Neural cell (in vitro differentiated cells): ENCODE measurements around the gene RASGRP3. TPM values are rescaled to one million over a fixed set of nuclear protein-coding genes. Genes with fewer than 3 reads are reported as not detected.

Experiments used
- H2AFZ ChIP-seq: fragments of 200-600, 300-800 bp; sonication (generic), shearing (Covaris generic); 2 replicates; pipeline ENCODE4 v1.6.0; 2014; ENCODE audit warnings: low read depth, mild to moderate bottlenecking, antibody characterized with exemption, low read length, moderate library complexity
- H3F3A ChIP-seq: fragments of 200-600 bp; shearing (Covaris generic); 2 replicates; pipeline ENCODE4 v1.6.1; 2016; ENCODE audit warnings: mild to moderate bottlenecking, moderate library complexity, mixed read lengths, antibody characterized with exemption, low read length; ENCODE audit not compliant: insufficient read depth, poor library complexity, severe bottlenecking
- H3K27ac ChIP-seq: fragments of 200-600, 300-800 bp; sonication (generic), shearing (Covaris generic); 2 replicates; pipeline ENCODE4 v1.5.1; 2014; ENCODE audit warnings: mild to moderate bottlenecking, low read length, moderate library complexity
- H3K27me3 ChIP-seq: fragments of 300-800, 200-600 bp; sonication (generic), shearing (Covaris generic); 2 replicates; pipeline ENCODE4 v1.6.0; 2014; ENCODE audit warnings: mild to moderate bottlenecking, low read depth, low read length, moderate library complexity; ENCODE audit not compliant: insufficient read depth
- H3K36me3 ChIP-seq: fragments of 300-800, 200-600 bp; sonication (generic), shearing (Covaris generic); 2 replicates; pipeline ENCODE4 v1.5.1; 2014; ENCODE audit warnings: mild to moderate bottlenecking, antibody characterized with exemption, low read length, moderate library complexity; ENCODE audit not compliant: insufficient read depth
- H3K4me2 ChIP-seq: fragments of 300-800, 200-600 bp; sonication (generic), shearing (Covaris generic); 2 replicates; pipeline ENCODE4 v1.6.0; 2014; ENCODE audit warnings: mild to moderate bottlenecking, low read length
- H3K4me3 ChIP-seq: fragments of 300-800, 200-600 bp; sonication (generic), shearing (Covaris generic); 2 replicates; pipeline ENCODE4 v1.5.1; 2014; ENCODE audit warnings: mild to moderate bottlenecking, low read length, moderate library complexity
- H3K79me2 ChIP-seq: fragments of 200-600 bp; shearing (Covaris generic); replicated peaks from 2 replicates; pipeline ENCODE4 v1.6.0; 2014; ENCODE audit warnings: mild to moderate bottlenecking, low read length, moderate library complexity; ENCODE audit not compliant: insufficient read depth
- H3K9ac ChIP-seq: fragments of 300-800, 200-600 bp; sonication (generic), shearing (Covaris generic); 2 replicates; pipeline ENCODE4 v1.6.1; 2016; ENCODE audit warnings: mild to moderate bottlenecking, low read length, mixed read lengths
- H3K9me2 ChIP-seq: fragments of 200-600 bp; shearing (Covaris generic); 2 replicates; pipeline ENCODE4 v1.6.1; 2016; ENCODE audit warnings: mild to moderate bottlenecking, low read length, mixed read lengths; ENCODE audit not compliant: insufficient read depth
- H3K9me3 ChIP-seq: fragments of 200-600, 300-800 bp; sonication (generic), shearing (Covaris generic); 2 replicates; pipeline ENCODE4 v1.6.1; 2016; ENCODE audit warnings: mild to moderate bottlenecking, mixed run types, low read length, moderate library complexity, mixed read lengths
- H4K20me1 ChIP-seq: fragments of 200-600 bp; shearing (Covaris generic); 2 replicates; pipeline ENCODE4 v1.6.1; 2016; ENCODE audit warnings: mild to moderate bottlenecking, mixed run types; ENCODE audit not compliant: insufficient read depth
- EP300 ChIP-seq: fragments of 450-650 bp; conservative IDR thresholded peaks from 2 replicates; pipeline ENCODE4 v1.6.1; 2014; ENCODE audit warnings: antibody characterized with exemption, mild to moderate bottlenecking, moderate library complexity; ENCODE audit not compliant: poor library complexity, severe bottlenecking
- EZH2 ChIP-seq: fragments of 200-600, 300-800 bp; shearing (Covaris generic), sonication (generic); IDR thresholded peaks from 2 replicates; pipeline ENCODE4 v1.6.1; 2014; ENCODE audit warnings: antibody characterized with exemption, low read length, borderline replicate concordance, mild to moderate bottlenecking; ENCODE audit not compliant: insufficient read depth, poor library complexity, severe bottlenecking
- MXI1 ChIP-seq: fragments of 450-650 bp; conservative IDR thresholded peaks from 2 replicates; pipeline ENCODE4 v1.6.1; 2014; ENCODE audit warnings: antibody characterized with exemption, mild to moderate bottlenecking; ENCODE audit not compliant: poor library complexity, severe bottlenecking
- POLR2AphosphoS5 ChIP-seq: IDR thresholded peaks from 2 replicates; pipeline ENCODE4 v1.6.1; 2012
- RAD21 ChIP-seq: fragments of 450-650 bp; conservative IDR thresholded peaks from 2 replicates; pipeline ENCODE4 v1.6.1; 2014; ENCODE audit warnings: antibody characterized with exemption, mild to moderate bottlenecking, moderate library complexity
- SMC3 ChIP-seq: fragments of 450-650 bp; conservative IDR thresholded peaks from 2 replicates; pipeline ENCODE4 v1.6.1; 2014; ENCODE audit warnings: antibody characterized with exemption, mild to moderate bottlenecking, moderate library complexity; ENCODE audit not compliant: poor library complexity
- TAF1 ChIP-seq: IDR thresholded peaks from 2 replicates; pipeline ENCODE4 v1.6.1; 2012; ENCODE audit warnings: low read depth
- polyA plus RNA-seq: library from polyadenylated mRNA; depleted of rRNA; stranded (reverse); fragments of >200 nt; gene quantifications from 2 replicates; pipeline ENCODE4 v1.2.3, GENCODE V29; 2014
- TF ChIP-seq, protein P1 (sequence below): fragments of 450-650 bp; IDR thresholded peaks from 2 replicates; pipeline ENCODE4 v1.5.1; 2014; ENCODE audit warnings: antibody characterized with exemption, mild to moderate bottlenecking, moderate library complexity; ENCODE audit not compliant: poor library complexity, severe bottlenecking
- TF ChIP-seq, protein P2 (sequence below): IDR thresholded peaks from 2 replicates; pipeline ENCODE4 v1.6.1; 2012; ENCODE audit warnings: borderline replicate concordance

RASGRP3 gene
- polyA plus RNA-seq, 1 donor from 2014 or later, result 25.3 TPM

DNA sequence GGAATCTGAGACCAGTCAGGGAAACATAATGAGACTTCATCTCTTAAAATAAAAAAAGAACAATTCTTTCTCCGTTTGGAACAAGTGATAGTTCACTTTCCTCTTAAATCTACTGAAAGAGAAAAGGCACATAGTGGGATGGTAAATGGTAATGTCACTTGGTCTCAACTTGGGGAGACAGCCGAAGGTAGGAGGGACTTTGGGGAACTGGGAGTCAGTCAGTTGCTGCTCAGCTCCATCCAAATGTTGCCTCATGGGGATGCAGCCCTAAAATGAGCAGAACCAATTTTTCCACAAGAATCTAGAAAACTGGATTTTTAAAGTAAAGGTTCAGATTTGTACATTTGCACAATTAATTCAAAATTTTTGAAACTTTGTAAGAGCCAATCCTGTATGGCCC is 19.2 kb downstream of the RASGRP3 start:
- no peaks in the 10 kb centered on the region for H3K36me3 ChIP-seq
- H3K27ac ChIP-seq, result no peak overlapping the region
- TF ChIP-seq, protein P1, sequence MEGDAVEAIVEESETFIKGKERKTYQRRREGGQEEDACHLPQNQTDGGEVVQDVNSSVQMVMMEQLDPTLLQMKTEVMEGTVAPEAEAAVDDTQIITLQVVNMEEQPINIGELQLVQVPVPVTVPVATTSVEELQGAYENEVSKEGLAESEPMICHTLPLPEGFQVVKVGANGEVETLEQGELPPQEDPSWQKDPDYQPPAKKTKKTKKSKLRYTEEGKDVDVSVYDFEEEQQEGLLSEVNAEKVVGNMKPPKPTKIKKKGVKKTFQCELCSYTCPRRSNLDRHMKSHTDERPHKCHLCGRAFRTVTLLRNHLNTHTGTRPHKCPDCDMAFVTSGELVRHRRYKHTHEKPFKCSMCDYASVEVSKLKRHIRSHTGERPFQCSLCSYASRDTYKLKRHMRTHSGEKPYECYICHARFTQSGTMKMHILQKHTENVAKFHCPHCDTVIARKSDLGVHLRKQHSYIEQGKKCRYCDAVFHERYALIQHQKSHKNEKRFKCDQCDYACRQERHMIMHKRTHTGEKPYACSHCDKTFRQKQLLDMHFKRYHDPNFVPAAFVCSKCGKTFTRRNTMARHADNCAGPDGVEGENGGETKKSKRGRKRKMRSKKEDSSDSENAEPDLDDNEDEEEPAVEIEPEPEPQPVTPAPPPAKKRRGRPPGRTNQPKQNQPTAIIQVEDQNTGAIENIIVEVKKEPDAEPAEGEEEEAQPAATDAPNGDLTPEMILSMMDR, result no peak
- TF ChIP-seq TAF1 (no peak), POLR2AphosphoS5 (no peak), MXI1 (no peak), EZH2 (no peak), RAD21 (no peak), SMC3 (no peak), EP300 (no peak)
- TF ChIP-seq, protein P2, sequence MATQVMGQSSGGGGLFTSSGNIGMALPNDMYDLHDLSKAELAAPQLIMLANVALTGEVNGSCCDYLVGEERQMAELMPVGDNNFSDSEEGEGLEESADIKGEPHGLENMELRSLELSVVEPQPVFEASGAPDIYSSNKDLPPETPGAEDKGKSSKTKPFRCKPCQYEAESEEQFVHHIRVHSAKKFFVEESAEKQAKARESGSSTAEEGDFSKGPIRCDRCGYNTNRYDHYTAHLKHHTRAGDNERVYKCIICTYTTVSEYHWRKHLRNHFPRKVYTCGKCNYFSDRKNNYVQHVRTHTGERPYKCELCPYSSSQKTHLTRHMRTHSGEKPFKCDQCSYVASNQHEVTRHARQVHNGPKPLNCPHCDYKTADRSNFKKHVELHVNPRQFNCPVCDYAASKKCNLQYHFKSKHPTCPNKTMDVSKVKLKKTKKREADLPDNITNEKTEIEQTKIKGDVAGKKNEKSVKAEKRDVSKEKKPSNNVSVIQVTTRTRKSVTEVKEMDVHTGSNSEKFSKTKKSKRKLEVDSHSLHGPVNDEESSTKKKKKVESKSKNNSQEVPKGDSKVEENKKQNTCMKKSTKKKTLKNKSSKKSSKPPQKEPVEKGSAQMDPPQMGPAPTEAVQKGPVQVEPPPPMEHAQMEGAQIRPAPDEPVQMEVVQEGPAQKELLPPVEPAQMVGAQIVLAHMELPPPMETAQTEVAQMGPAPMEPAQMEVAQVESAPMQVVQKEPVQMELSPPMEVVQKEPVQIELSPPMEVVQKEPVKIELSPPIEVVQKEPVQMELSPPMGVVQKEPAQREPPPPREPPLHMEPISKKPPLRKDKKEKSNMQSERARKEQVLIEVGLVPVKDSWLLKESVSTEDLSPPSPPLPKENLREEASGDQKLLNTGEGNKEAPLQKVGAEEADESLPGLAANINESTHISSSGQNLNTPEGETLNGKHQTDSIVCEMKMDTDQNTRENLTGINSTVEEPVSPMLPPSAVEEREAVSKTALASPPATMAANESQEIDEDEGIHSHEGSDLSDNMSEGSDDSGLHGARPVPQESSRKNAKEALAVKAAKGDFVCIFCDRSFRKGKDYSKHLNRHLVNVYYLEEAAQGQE, result no peak
- H3K4me2 ChIP-seq, result no peak overlapping the region
- H3K9me2 ChIP-seq, result no peaks in the 10 kb centered on the region
- no peak overlapping the region for H3K9ac ChIP-seq
- H4K20me1 ChIP-seq, result no peaks in the 10 kb centered on the region
- H3K27me3 ChIP-seq, result no peaks in the 10 kb centered on the region
- no peaks in the 10 kb centered on the region for H3F3A ChIP-seq
- H3K79me2 ChIP-seq, result no peaks in the 10 kb centered on the region
- no peak overlapping the region for H2AFZ ChIP-seq
- H3K9me3 ChIP-seq, result no peaks in the 10 kb centered on the region
- H3K4me3 ChIP-seq, result no peak overlapping the region

DNA sequence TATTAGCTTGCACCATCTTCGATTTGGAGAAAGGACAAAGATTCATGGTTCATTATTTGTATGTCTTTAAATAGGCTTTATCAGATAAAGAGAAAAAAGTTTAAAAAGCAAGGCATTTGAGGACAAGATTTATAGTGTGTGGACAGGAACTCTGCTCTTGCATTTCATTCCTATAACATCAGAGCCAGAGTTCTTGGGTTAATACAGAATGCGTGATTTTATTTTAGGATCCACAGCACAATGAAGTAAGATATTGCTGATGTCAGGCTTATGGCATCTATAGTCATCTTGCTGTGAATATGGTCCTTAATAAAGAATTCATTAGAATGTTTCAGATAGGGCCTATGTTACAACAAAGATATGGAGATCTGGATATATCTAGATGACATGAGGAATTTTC is 19.7 kb downstream of the RASGRP3 start:
- Histone ChIP-seq H3K4me3 (no peak overlapping the region), H3K36me3 (no peaks in the 10 kb centered on the region), H2AFZ (no peak overlapping the region), H3K9me3 (no peaks in the 10 kb centered on the region), H3F3A (no peaks in the 10 kb centered on the region), H3K9ac (no peak overlapping the region), H4K20me1 (no peaks in the 10 kb centered on the region), H3K79me2 (no peaks in the 10 kb centered on the region), H3K27me3 (no peaks in the 10 kb centered on the region), H3K4me2 (no peak overlapping the region), H3K27ac (no peak overlapping the region), H3K9me2 (no peaks in the 10 kb centered on the region)
- TF ChIP-seq EZH2, result no peak
- TF ChIP-seq EP300, result no peak
- TF ChIP-seq, protein P2, result no peak
- no peak for TF ChIP-seq MXI1
- TF ChIP-seq, protein P1, result no peak
- no peak for TF ChIP-seq TAF1
- no peak for TF ChIP-seq SMC3
- TF ChIP-seq POLR2AphosphoS5, result no peak
- TF ChIP-seq RAD21, result no peak
